Loucy (cell line): ENCODE data around the gene MRPS12.

ENCODE experiments used
- H2AFZ ChIP-seq: fragments of 200-600 bp; sonication (generic); 2 replicates; pipeline ENCODE4 v1.6.0; 2016; ENCODE audit warnings: antibody characterized with exemption, mild to moderate bottlenecking, low read length, moderate library complexity
- H3F3A ChIP-seq: fragments of 200-600 bp; 2 replicates; pipeline ENCODE4 v1.6.0; 2016; ENCODE audit warnings: antibody characterized with exemption, low read depth, mild to moderate bottlenecking
- H3K27me3 ChIP-seq: fragments of 200-600 bp; sonication (generic); 2 replicates; pipeline ENCODE4 v1.6.1; 2014; ENCODE audit warnings: low read length, mild to moderate bottlenecking; ENCODE audit not compliant: insufficient read depth, poor library complexity, severe bottlenecking
- H3K36me3 ChIP-seq: fragments of 200-600 bp; sonication (generic); 2 replicates; pipeline ENCODE4 v1.6.1; 2016; ENCODE audit warnings: low read length; ENCODE audit not compliant: insufficient read depth
- H3K4me1 ChIP-seq: fragments of 200-600 bp; sonication (generic); 2 replicates; pipeline ENCODE4 v1.5.1; 2014; ENCODE audit warnings: low read length, mild to moderate bottlenecking; ENCODE audit not compliant: insufficient read depth, poor library complexity, severe bottlenecking
- H3K4me2 ChIP-seq: fragments of 200-600 bp; sonication (generic); 2 replicates; pipeline ENCODE4 v1.6.0; 2014; ENCODE audit warnings: antibody characterized with exemption, low read length, low read depth, mild to moderate bottlenecking; ENCODE audit not compliant: poor library complexity, severe bottlenecking
- H3K4me3 ChIP-seq: fragments of 200-600 bp; sonication (generic); 2 replicates; pipeline ENCODE4 v1.5.1; 2014; ENCODE audit warnings: low read length, mild to moderate bottlenecking, mixed read lengths; ENCODE audit not compliant: poor library complexity, severe bottlenecking
- H3K79me2 ChIP-seq: fragments of 200-600 bp; sonication (generic); 2 replicates; pipeline ENCODE4 v1.6.1; 2014; ENCODE audit warnings: low read length; ENCODE audit not compliant: insufficient read depth
- H3K9ac ChIP-seq: fragments of 200-600 bp; sonication (generic); 2 replicates; pipeline ENCODE4 v1.6.0; 2014; ENCODE audit warnings: mild to moderate bottlenecking, low read depth, low read length, moderate library complexity; ENCODE audit not compliant: poor library complexity, severe bottlenecking
- H3K9me2 ChIP-seq: fragments of 200-600 bp; sonication (generic); replicated peaks from 2 replicates; pipeline ENCODE4 v1.6.1; 2016; ENCODE audit warnings: low read depth, low read length, mixed read lengths
- H3K9me3 ChIP-seq: fragments of 200-600 bp; sonication (generic); 2 replicates; pipeline ENCODE4 v1.6.1; 2014; ENCODE audit warnings: mild to moderate bottlenecking, antibody characterized with exemption, low read length, low read depth; ENCODE audit not compliant: insufficient read depth
- H4K20me1 ChIP-seq: fragments of 200-600 bp; sonication (generic); 2 replicates; pipeline ENCODE4 v1.6.0; 2014; ENCODE audit warnings: antibody characterized with exemption, low read length, mild to moderate bottlenecking; ENCODE audit not compliant: insufficient read depth, poor library complexity, severe bottlenecking
- EZH2phosphoT487 ChIP-seq: fragments of 200-600 bp; IDR thresholded peaks from 2 replicates; pipeline ENCODE4 v1.6.1; 2018; ENCODE audit warnings: antibody characterized with exemption, mild to moderate bottlenecking, moderate library complexity, borderline replicate concordance
- TF ChIP-seq, protein P1 (sequence below): fragments of 200-600 bp; sonication (generic); conservative IDR thresholded peaks from 2 replicates; pipeline ENCODE4 v1.5.1; 2014; ENCODE audit warnings: mild to moderate bottlenecking, antibody characterized with exemption, low read length

The MRPS12 gene

GRCh38 chr19:38901683-38902082, 29.1 kb upstream of the MRPS12 start:
- Histone ChIP-seq H3K4me2 (peak overlapping the region; percentile 92), H3K27me3 (no peaks in the 10 kb centered on the region), H4K20me1 (no peaks in the 10 kb centered on the region), H3F3A (no peaks in the 10 kb centered on the region), H3K9me3 (no peaks in the 10 kb centered on the region), H2AFZ (no peak overlapping the region), H3K9ac (no peak overlapping the region), H3K4me1 (peaks cover 17% of the 10 kb centered on the region), H3K36me3 (no peaks in the 10 kb centered on the region; the same call in 1 of the 2 replicates), H3K9me2 (no peaks in the 10 kb centered on the region), H3K79me2 (peaks cover 18% of the 10 kb centered on the region), H3K4me3 (no peak overlapping the region)
- no peak for TF ChIP-seq EZH2phosphoT487
- TF ChIP-seq, protein P1, sequence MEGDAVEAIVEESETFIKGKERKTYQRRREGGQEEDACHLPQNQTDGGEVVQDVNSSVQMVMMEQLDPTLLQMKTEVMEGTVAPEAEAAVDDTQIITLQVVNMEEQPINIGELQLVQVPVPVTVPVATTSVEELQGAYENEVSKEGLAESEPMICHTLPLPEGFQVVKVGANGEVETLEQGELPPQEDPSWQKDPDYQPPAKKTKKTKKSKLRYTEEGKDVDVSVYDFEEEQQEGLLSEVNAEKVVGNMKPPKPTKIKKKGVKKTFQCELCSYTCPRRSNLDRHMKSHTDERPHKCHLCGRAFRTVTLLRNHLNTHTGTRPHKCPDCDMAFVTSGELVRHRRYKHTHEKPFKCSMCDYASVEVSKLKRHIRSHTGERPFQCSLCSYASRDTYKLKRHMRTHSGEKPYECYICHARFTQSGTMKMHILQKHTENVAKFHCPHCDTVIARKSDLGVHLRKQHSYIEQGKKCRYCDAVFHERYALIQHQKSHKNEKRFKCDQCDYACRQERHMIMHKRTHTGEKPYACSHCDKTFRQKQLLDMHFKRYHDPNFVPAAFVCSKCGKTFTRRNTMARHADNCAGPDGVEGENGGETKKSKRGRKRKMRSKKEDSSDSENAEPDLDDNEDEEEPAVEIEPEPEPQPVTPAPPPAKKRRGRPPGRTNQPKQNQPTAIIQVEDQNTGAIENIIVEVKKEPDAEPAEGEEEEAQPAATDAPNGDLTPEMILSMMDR: no peak

- Histone ChIP-seq H3K4me1 (peaks cover 9% of the 10 kb centered on the region), H3K9me2 (no peaks in the 10 kb centered on the region), H3K36me3 (no peaks in the 10 kb centered on the region; the same call in 1 of the 2 replicates)
These were observed 25.9 kb upstream of the MRPS12 start for GRCh38 chr19:38904581-38905539.

GRCh38 chr19:38905620-38906019, 25.1 kb upstream of the MRPS12 start:
- Histone ChIP-seq H3F3A (no peaks in the 10 kb centered on the region), H3K36me3 (no peaks in the 10 kb centered on the region; the same call in 1 of the 2 replicates), H3K27me3 (no peaks in the 10 kb centered on the region), H3K9me2 (no peaks in the 10 kb centered on the region), H3K79me2 (peaks cover 11% of the 10 kb centered on the region), H4K20me1 (no peaks in the 10 kb centered on the region), H3K9ac (no peak overlapping the region), H3K4me2 (no peak overlapping the region), H3K4me1 (peaks cover 5% of the 10 kb centered on the region), H3K9me3 (no peaks in the 10 kb centered on the region), H3K4me3 (no peak overlapping the region), H2AFZ (no peak overlapping the region)
- TF ChIP-seq EZH2phosphoT487: no peak
- TF ChIP-seq, protein P1: no peak

More at GRCh38 chr19:38904581-38905539, 25.9 kb upstream of the MRPS12 start:
- Histone ChIP-seq H2AFZ (no peak overlapping the region), H3K27me3 (no peaks in the 10 kb centered on the region), H4K20me1 (no peaks in the 10 kb centered on the region), H3K4me3 (no peak overlapping the region), H3K9ac (no peak overlapping the region), H3K9me3 (no peaks in the 10 kb centered on the region), H3K79me2 (peaks cover 18% of the 10 kb centered on the region), H3F3A (no peaks in the 10 kb centered on the region), H3K4me2 (no peak overlapping the region)
- no peak for TF ChIP-seq EZH2phosphoT487
- TF ChIP-seq, protein P1: no peak
